NCI-H748 treated with DMSO at 0.1 percent for 48 hours (cell line): ENCODE results near the gene ST3GAL4.

Source experiments
- DNase-seq: peaks from one replicate; lab custom pipeline; 2025; lab: John Stamatoyannopoulos, UW

The ST3GAL4 gene

GRCh38 chr11:126424471-126425039, 69.1 kb downstream of the ST3GAL4 start:
- no peak for DNase-seq

GRCh38 chr11:126426106-126426505, 70.6 kb downstream of the ST3GAL4 start:
- no peak for DNase-seq

- no peak for DNase-seq
Observed at GRCh38 chr11:126426820-126427749, 71.6 kb downstream of the ST3GAL4 start.

GRCh38 chr11:126430581-126431335, 75.3 kb downstream of the ST3GAL4 start:
- no peak for DNase-seq

GRCh38 chr11:126431401-126432064, 76.0 kb downstream of the ST3GAL4 start:
- no peak for DNase-seq

- no peak for DNase-seq
Observed at GRCh38 chr11:126432065-126432461, 76.6 kb downstream of the ST3GAL4 start.

GRCh38 chr11:126432525-126432924, 77.0 kb downstream of the ST3GAL4 start:
- DNase-seq = no peak

GRCh38 chr11:126433244-126433846, 77.9 kb downstream of the ST3GAL4 start:
- DNase-seq = no peak

GRCh38 chr11:126433989-126434949, 78.8 kb downstream of the ST3GAL4 start:
- DNase-seq = no peak

GRCh38 chr11:126434950-126435335, 79.5 kb downstream of the ST3GAL4 start:
- DNase-seq = no peak

GRCh38 chr11:126436209-126436755, 80.8 kb downstream of the ST3GAL4 start:
- DNase-seq = no peak

- DNase-seq = no peak
Observed at GRCh38 chr11:126437731-126438130, 82.2 kb downstream of the ST3GAL4 start.

GRCh38 chr11:126438272-126438671, 82.8 kb downstream of the ST3GAL4 start:
- no peak for DNase-seq

GRCh38 chr11:126438691-126439090, 83.2 kb downstream of the ST3GAL4 start:
- DNase-seq = no peak

GRCh38 chr11:126440276-126440675, 84.8 kb downstream of the ST3GAL4 start:
- no peak for DNase-seq

- DNase-seq = peak; percentile 18
Observed at GRCh38 chr11:126440792-126441514, 85.5 kb downstream of the ST3GAL4 start.

GRCh38 chr11:126443120-126443519, 87.6 kb downstream of the ST3GAL4 start:
- DNase-seq = peak; percentile 1

- DNase-seq = no peak
Observed at GRCh38 chr11:126444072-126444471, 88.6 kb downstream of the ST3GAL4 start.

- DNase-seq = no peak
Observed at GRCh38 chr11:126446581-126446980, 91.1 kb downstream of the ST3GAL4 start.

GRCh38 chr11:126450198-126450597, 94.7 kb downstream of the ST3GAL4 start:
- no peak for DNase-seq
